Common myeloid progenitor, CD34-positive (primary cell): Measurements from ENCODE around the gene ARPC4.
A peak's percentile ranks its signal among the peaks of the same experiment; 100 is the strongest.

Experiments
- CTCF ChIA-PET: fragments of 350-600 bp; sonication (Branson Sonifier 250); formaldehyde crosslinking; loops from one replicate; lab custom pipeline; 2021; ENCODE audit warnings: antibody characterized with exemption; lab: Charles Lee
- POLR2A ChIA-PET: fragments of 350-600 bp; sonication (Branson Sonifier 250); formaldehyde crosslinking; loops from one replicate; lab custom pipeline; 2021; ENCODE audit warnings: antibody characterized with exemption; lab: Charles Lee
- DNase-seq, 3 donors: peaks; one replicate each; pipeline versions ENCODE4 v3.0.0 to v3.0.0-alpha.2; 2013
- H3K27ac ChIP-seq, 2 experiments: 1 replicate in 1 of 2; 2 replicates in 1 of 2; pipeline ENCODE4 v1.7.0; 2013; ENCODE audit warnings: inconsistent platforms in 2 of 2, low read length in 2 of 2, mild to moderate bottlenecking in 2 of 2, low read depth in 1 of 2, moderate library complexity in 1 of 2; ENCODE audit not compliant: severe bottlenecking in 2 of 2, insufficient read depth in 1 of 2, poor library complexity in 1 of 2
- H3K27me3 ChIP-seq, 5 experiments: replicated peaks in 2 of 5; 1 replicate in 3 of 5; 2 replicates in 2 of 5; pipeline versions ENCODE4 v1.6.1 to v1.7.0; 2013; ENCODE audit warnings: low read length in 4 of 5, mild to moderate bottlenecking in 2 of 5, moderate library complexity in 2 of 5, inconsistent platforms in 1 of 5; ENCODE audit not compliant: insufficient read depth in 5 of 5, control insufficient read depth in 4 of 5
- H3K36me3 ChIP-seq, 4 experiments: 1 replicate in 2 of 4; 2 replicates in 2 of 4; pipeline versions ENCODE4 v1.6.1 to v1.7.0; 2013; ENCODE audit warnings: low read length in 3 of 4, control low read depth in 1 of 4, mild to moderate bottlenecking in 1 of 4; ENCODE audit not compliant: control insufficient read depth in 4 of 4, insufficient read depth in 4 of 4
- H3K4me1 ChIP-seq, 4 experiments: 1 replicate in 3 of 4; 2 replicates in 1 of 4; pipeline versions ENCODE4 v1.6.1 to v1.7.1; 2013; ENCODE audit warnings: low read length in 3 of 4, mild to moderate bottlenecking in 3 of 4, control low read depth in 1 of 4, inconsistent platforms in 1 of 4, moderate library complexity in 1 of 4; ENCODE audit not compliant: control insufficient read depth in 4 of 4, insufficient read depth in 4 of 4; ENCODE audit errors: control extremely low read depth in 1 of 4
- H3K4me3 ChIP-seq, 7 experiments: 1 replicate in 4 of 7; 2 replicates in 3 of 7; pipeline versions ENCODE4 v1.5.1 to v1.7.0; 2013; ENCODE audit warnings: mild to moderate bottlenecking in 7 of 7, low read length in 6 of 7, moderate library complexity in 6 of 7, inconsistent platforms in 2 of 7, low read depth in 2 of 7, control low read depth in 1 of 7; ENCODE audit not compliant: insufficient read depth in 4 of 7, control insufficient read depth in 1 of 7; ENCODE audit errors: extremely low read depth in 1 of 7
- H3K9me3 ChIP-seq, 5 experiments: 1 replicate in 4 of 5; 2 replicates in 1 of 5; pipeline versions ENCODE4 v1.6.1 to v1.7.1; 2013; ENCODE audit warnings: low read length in 4 of 5, mild to moderate bottlenecking in 2 of 5, inconsistent platforms in 1 of 5, low read depth in 1 of 5, moderate library complexity in 1 of 5; ENCODE audit not compliant: control insufficient read depth in 4 of 5, insufficient read depth in 2 of 5; ENCODE audit errors: control extremely low read depth in 1 of 5
- WGBS: methylation state at CpG from one replicate; pipeline ENCODE4 v1.1.5; 2013; ENCODE audit not compliant: insufficient coverage; 5-methylcytosine and 5-hydroxymethylcytosine counted together

Gene ARPC4

GRCh38 chr3:9781978-9782603 is 10.8 kb upstream of the ARPC4 start:
- Histone ChIP-seq H3K4me1 (peaks cover 30 to 68% (median 44%) of the 10 kb centered on the region in 4 experiments), H3K27ac (no peak overlapping the region), H3K9me3 (no peaks in the 10 kb centered on the region), H3K4me3 (no peak overlapping the region), H3K27me3 (peaks cover 0 to 5% (median 0%) of the 10 kb centered on the region in 5 experiments), H3K36me3 (peaks cover 9 to 36% (median 28%) of the 10 kb centered on the region in 4 experiments)
- DNase-seq, result peak in 1 of 3 donors; percentile 22
- POLR2A ChIA-PET, result interaction anchor here (0.7 to 1.4 kb wide), 2 partner anchors 11 to 15 kb away, joined by 3 to 4 read pairs; partner anchors contain the start of genes ARPC4 and TADA3
- WGBS, result 88% methylated on average over 3 of the region's 3 CpGs
- CTCF ChIA-PET, result interaction anchor here (0.5 to 2.2 kb wide), 15 partner anchors 9 to 293 kb away, joined by 3 to 7 read pairs (median 4); partner anchors contain the start of genes ARPC4, CAMK1, OGG1 and TADA3

DNA sequence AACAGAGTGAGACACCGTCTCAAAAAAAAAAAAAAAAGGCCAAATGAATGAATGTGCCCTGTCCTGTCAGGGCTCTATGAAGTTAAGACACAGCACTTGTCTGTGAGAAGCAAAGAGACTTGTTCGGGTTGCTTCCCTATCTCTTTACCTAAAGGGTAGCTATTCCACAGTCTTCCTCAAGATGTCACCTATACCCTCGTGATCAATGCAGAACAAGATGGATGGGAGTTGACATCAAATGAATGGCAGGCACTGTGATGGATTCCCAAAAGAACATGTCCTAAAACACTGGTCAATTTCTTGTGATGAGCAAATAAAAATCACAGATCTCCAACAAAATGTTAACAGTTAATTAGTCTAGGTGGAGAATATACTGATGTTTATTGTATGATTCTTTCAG is 10.1 kb upstream of the ARPC4 start:
- H3K4me1 ChIP-seq, result peaks cover 30 to 62% (median 42%) of the 10 kb centered on the region in 4 experiments
- CTCF ChIA-PET, result interaction anchor here (0.5 to 2.2 kb wide), 10 partner anchors 8 to 67 kb away, joined by 3 to 7 read pairs (median 4); partner anchors contain the start of genes ARPC4, CAMK1, OGG1 and TADA3
- peaks cover 11 to 43% (median 30%) of the 10 kb centered on the region in 4 experiments for H3K36me3 ChIP-seq
- no peak overlapping the region for H3K4me3 ChIP-seq
- POLR2A ChIA-PET, result interaction anchor here (1.4 kb wide), 1 partner anchor 10 kb away, joined by 4 read pairs; the partner anchor contains the start of genes ARPC4 and TADA3
- H3K9me3 ChIP-seq, result no peaks in the 10 kb centered on the region
- H3K27ac ChIP-seq, result no peak overlapping the region
- DNase-seq, result peak in 2 of 3 donors; percentile 14 to 25
- peaks cover 0 to under 1% (median 0%) of the 10 kb centered on the region in 5 experiments for H3K27me3 ChIP-seq
- WGBS, result 79% methylated on average over 2 of the region's 3 CpGs

- Histone ChIP-seq H3K4me3 (no peak overlapping the region), H3K4me1 (peaks cover 22 to 50% (median 30%) of the 10 kb centered on the region in 4 experiments), H3K27ac (no peak overlapping the region), H3K27me3 (no peaks in the 10 kb centered on the region), H3K36me3 (peaks cover 11 to 45% (median 33%) of the 10 kb centered on the region in 4 experiments), H3K9me3 (no peaks in the 10 kb centered on the region)
- CTCF ChIA-PET, result interaction anchor here (2.1 kb wide), 1 partner anchor 16 kb away, joined by 6 read pairs; no protein-coding TSS in a partner anchor
- POLR2A ChIA-PET, result no interaction called here
- 99% methylated on average over 14 of the region's 14 CpGs for WGBS
- DNase-seq, result no peak
Measured at GRCh38 chr3:9783954-9784353, 8.9 kb upstream of the ARPC4 start.

GRCh38 chr3:9784965-9785364 is 7.9 kb upstream of the ARPC4 start:
- WGBS, result 100% methylated on average over 1 of the region's 4 CpGs
- peaks cover 11 to 55% (median 38%) of the 10 kb centered on the region in 4 experiments for H3K36me3 ChIP-seq
- ChIA-PET CTCF (interaction anchor here (0.7 to 1.8 kb wide), 3 partner anchors 10 to 31 kb away, joined by 3 to 7 read pairs (median 4); no protein-coding TSS in a partner anchor), POLR2A (no interaction called here)
- H3K4me1 ChIP-seq, result peaks cover 16 to 40% (median 20%) of the 10 kb centered on the region in 4 experiments
- H3K9me3 ChIP-seq, result no peaks in the 10 kb centered on the region
- no peak for DNase-seq
- no peak overlapping the region for H3K27ac ChIP-seq
- H3K4me3 ChIP-seq, result no peak overlapping the region
- no peaks in the 10 kb centered on the region for H3K27me3 ChIP-seq

GRCh38 chr3:9785602-9786001 is 7.3 kb upstream of the ARPC4 start:
- Histone ChIP-seq H3K27ac (no peak overlapping the region), H3K4me1 (peaks cover 13 to 33% (median 15%) of the 10 kb centered on the region in 4 experiments), H3K9me3 (no peaks in the 10 kb centered on the region), H3K36me3 (peaks cover 16 to 60% (median 43%) of the 10 kb centered on the region in 4 experiments), H3K4me3 (no peak overlapping the region), H3K27me3 (no peaks in the 10 kb centered on the region)
- no peak for DNase-seq
- CTCF ChIA-PET, result interaction anchor here (1.0 to 1.8 kb wide), 4 partner anchors 11 to 54 kb away, joined by 3 to 7 read pairs (median 4); partner anchors contain the start of gene BRPF1
- 87% methylated on average over 6 of the region's 7 CpGs for WGBS
- POLR2A ChIA-PET, result no interaction called here

GRCh38 chr3:9786209-9786739 is 6.6 kb upstream of the ARPC4 start:
- DNase-seq, result peak in 1 of 3 donors; percentile 6
- CTCF ChIA-PET, result interaction anchor here (1.0 to 1.8 kb wide), 3 partner anchors 12 to 55 kb away, joined by 3 to 7 read pairs (median 3); partner anchors contain the start of gene BRPF1
- WGBS, result 89% methylated on average over 7 of the region's 7 CpGs

More at GRCh38 chr3:9786209-9786739, 6.6 kb upstream of the ARPC4 start:
- POLR2A ChIA-PET, result no interaction called here
- H3K36me3 ChIP-seq, result peaks cover 17 to 63% (median 44%) of the 10 kb centered on the region in 4 experiments
- no peaks in the 10 kb centered on the region for H3K27me3 ChIP-seq
- H3K27ac ChIP-seq, result no peak overlapping the region
- H3K9me3 ChIP-seq, result no peaks in the 10 kb centered on the region
- peaks cover 6 to 31% (median 9%) of the 10 kb centered on the region in 4 experiments for H3K4me1 ChIP-seq
- no peak overlapping the region for H3K4me3 ChIP-seq
